SK-N-SH (cell line): Measurements from ENCODE around the gene ATL2.

Experiments
- CTCF ChIP-seq: fragments of 200-600 bp; sonication (generic); IDR thresholded peaks from 2 replicates; pipeline ENCODE4 v1.6.1; 2017; ENCODE audit warnings: antibody characterized with exemption, mild to moderate bottlenecking, moderate library complexity
- EP300 ChIP-seq, 2 experiments: IDR thresholded peaks; 2 replicates each; pipeline versions ENCODE4 v1.4.0 to v1.6.1; 2012; ENCODE audit warnings: borderline replicate concordance in 1 of 2, low read depth in 1 of 2, low read length in 1 of 2
- JUND ChIP-seq: IDR thresholded peaks from 2 replicates; pipeline ENCODE4 v1.4.0; 2012
- POLR2AphosphoS5 ChIP-seq: IDR thresholded peaks from 2 replicates; pipeline ENCODE4 v1.6.1; 2012; ENCODE audit warnings: low read depth, low read length
- SIN3A ChIP-seq: IDR thresholded peaks from 2 replicates; pipeline ENCODE4 v1.6.1; 2012; ENCODE audit warnings: low read depth, mild to moderate bottlenecking, low read length, moderate library complexity, borderline replicate concordance
- TEAD4 ChIP-seq: IDR thresholded peaks from 2 replicates; pipeline ENCODE4 v1.4.0; 2012; ENCODE audit warnings: mild to moderate bottlenecking, borderline replicate concordance; ENCODE audit not compliant: insufficient read depth
- YY1 ChIP-seq: IDR thresholded peaks from 2 replicates; pipeline ENCODE4 v1.4.0; 2012; ENCODE audit warnings: low read depth, mild to moderate bottlenecking

- TF ChIP-seq TEAD4 (no peak), POLR2AphosphoS5 (no peak), EP300 (IDR thresholded peaks at IDR 0.05; ENCODE audit: borderline replicate concordance in 1 of 2, low read depth in 1 of 2, low read length in 1 of 2) (no peak), CTCF (no peak), SIN3A (no peak), JUND (no peak), YY1 (no peak)
Measured at GRCh38 chr2:38279201-38279600, 97.9 kb downstream of the ATL2 start.
